T-cell (primary cell): ENCODE measurements around the gene PSMA8. TPM values are rescaled to one million over a fixed set of nuclear protein-coding genes. Genes with fewer than 3 reads are reported as not detected.
"Not testable (repeated sequence)": the region's sequence is repeated elsewhere in the genome, so short reads cannot be mapped to it uniquely, and the experiment has no call there.

Experiments
- ATAC-seq, 4 experiments: fragments of 200-7000 bp in 3 of 4; fragments of 150-1000 bp in 1 of 4; cut with Tn5 transposase; replicated peaks in 1 of 4; 1 replicate in 3 of 4; 2 replicates in 1 of 4; pipeline ENCODE4 v1.10.0; 2021; ENCODE audit warnings: moderate library complexity in 3 of 4, mild to moderate bottlenecking in 2 of 4, moderate number of reproducible peaks in 1 of 4
- CTCF ChIA-PET, 2 donors: fragments of 300-600 bp; sonication (Branson Sonifier 250); formaldehyde crosslinking; loops; one replicate each; lab custom pipeline; 2022; ENCODE audit warnings: antibody characterized with exemption in 2 of 2; lab: Charles Lee
- POLR2A ChIA-PET, 2 donors: fragments of 300-600 bp; sonication (Branson Sonifier 250); formaldehyde crosslinking; loops; one replicate each; lab custom pipeline; 2022; ENCODE audit warnings: antibody characterized with exemption in 2 of 2; lab: Charles Lee
- DNase-seq, 35 experiments: peaks; one replicate each; pipeline versions ENCODE4 v3.0.0 to v3.0.0-alpha.2; 2013 to 2023
- H3K27ac ChIP-seq: one replicate; pipeline ENCODE4 v1.5.1; 2013; ENCODE audit warnings: low read length
- H3K27me3 ChIP-seq, 2 experiments: replicated peaks in 1 of 2; 1 replicate in 1 of 2; 2 replicates in 1 of 2; pipeline versions ENCODE4 v1.6.1 to v1.7.0; 2013; ENCODE audit warnings: low read length in 1 of 2, mixed read lengths in 1 of 2; ENCODE audit not compliant: control insufficient read depth in 2 of 2, insufficient read depth in 2 of 2; ENCODE audit errors: extremely low read depth in 1 of 2
- H3K36me3 ChIP-seq, 2 donors: 1 replicate in 1 of 2; 2 replicates in 1 of 2; pipeline versions ENCODE4 v1.6.1 to v1.7.0; 2013; ENCODE audit warnings: low read length in 1 of 2; ENCODE audit not compliant: control insufficient read depth in 2 of 2, insufficient read depth in 1 of 2; ENCODE audit errors: extremely low read depth in 1 of 2
- H3K4me1 ChIP-seq, 2 experiments: 1 replicate in 1 of 2; 2 replicates in 1 of 2; pipeline versions ENCODE4 v1.6.1 to v1.7.0; 2013; ENCODE audit warnings: low read length in 2 of 2, mixed read lengths in 1 of 2; ENCODE audit not compliant: insufficient read depth in 2 of 2, control insufficient read depth in 1 of 2; ENCODE audit errors: extremely low read depth in 1 of 2
- H3K4me3 ChIP-seq, 2 donors: 1 replicate in 1 of 2; 2 replicates in 1 of 2; pipeline versions ENCODE4 v1.5.1 to v1.7.0; 2013; ENCODE audit warnings: mild to moderate bottlenecking in 2 of 2, low read length in 1 of 2, moderate library complexity in 1 of 2; ENCODE audit not compliant: control insufficient read depth in 1 of 2; ENCODE audit errors: extremely low read depth in 1 of 2
- H3K9me3 ChIP-seq: 2 replicates; pipeline ENCODE4 v1.7.0; 2013
- H3K27ac Mint-ChIP-seq, 2 donors: one replicate each; pipeline ENCODE4 v1.8.0; 2020 to 2021; ENCODE audit warnings: mild to moderate bottlenecking in 2 of 2, mixed read lengths in 2 of 2
- H3K27me3 Mint-ChIP-seq, 2 donors: one replicate each; pipeline ENCODE4 v1.8.0; 2021 to 2022; ENCODE audit warnings: mixed read lengths in 2 of 2
- H3K36me3 Mint-ChIP-seq: one replicate; pipeline ENCODE4 v1.8.0; 2021; ENCODE audit warnings: mixed read lengths
- H3K4me1 Mint-ChIP-seq, 3 donors: one replicate each; pipeline ENCODE4 v1.8.0; 2020 to 2022; ENCODE audit warnings: mixed read lengths in 3 of 3, mild to moderate bottlenecking in 1 of 3
- H3K4me3 Mint-ChIP-seq, 3 donors: one replicate each; pipeline ENCODE4 v1.8.0; 2020 to 2022; ENCODE audit warnings: mild to moderate bottlenecking in 3 of 3, mixed read lengths in 3 of 3, moderate library complexity in 3 of 3
- H3K9me3 Mint-ChIP-seq, 3 donors: one replicate each; pipeline ENCODE4 v1.8.0; 2020 to 2022; ENCODE audit warnings: mixed read lengths in 3 of 3
- WGBS: methylation state at CpG from one replicate; pipeline ENCODE4 v1.1.5; 2013; ENCODE audit warnings: missing lambda C conversion rate; ENCODE audit not compliant: insufficient coverage; 5-methylcytosine and 5-hydroxymethylcytosine counted together
- total RNA-seq, 35 experiments: library from RNA in 6 of 35; stranded (reverse) in 6 of 35; fragments of 120-200 nt in 1 of 35; gene quantifications; one replicate each; pipeline versions ENCODE4 v1.2.1 to v1.2.4 and lab custom pipeline; 2013 to 2026

PSMA8 gene
- total RNA-seq, 5 donors from 2014 or later (not counting 1 experiment from before 2014, with no cell fraction given), result 0.23 to 0.83 (median 0.35) TPM

DNA sequence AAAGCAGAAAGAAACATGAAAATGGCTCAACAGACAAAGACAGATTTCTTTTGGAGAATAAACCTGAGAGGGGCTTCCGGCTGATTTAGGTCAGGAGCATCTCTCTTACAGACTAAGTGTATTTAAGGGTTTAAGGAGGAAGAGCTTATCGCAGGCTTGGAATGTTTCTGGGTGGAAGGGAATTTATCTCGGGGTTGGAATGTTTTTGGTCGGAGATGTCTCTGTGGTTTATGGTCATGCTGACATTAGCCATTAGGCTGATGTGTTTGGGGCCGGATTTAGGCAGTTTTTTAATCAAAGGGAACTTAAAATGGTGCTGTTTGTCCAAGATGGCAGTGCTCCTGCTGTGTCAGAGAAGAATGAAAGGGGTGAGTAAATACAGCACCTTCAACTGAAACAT is 14.4 kb upstream of the PSMA8 start:
- CTCF ChIA-PET, result interaction anchor here in 1 of 2 donors (0.7 kb wide), 1 partner anchor 14 kb away, joined by 11 read pairs; no protein-coding TSS in a partner anchor
- WGBS, result 87% methylated on average over 4 of the region's 5 CpGs
- Mint-ChIP-seq H3K36me3 (no peaks in the 10 kb centered on the region), H3K9me3 (peaks cover 7 to 11% (median 7%) of the 10 kb centered on the region in 3 donors), H3K4me3 (no peak overlapping the region), H3K27me3 (peaks cover 6 to 9% of the 10 kb centered on the region in 2 donors), H3K4me1 (peaks cover 0 to 14% (median 2%) of the 10 kb centered on the region in 3 donors), H3K27ac (no peak overlapping the region)
- POLR2A ChIA-PET, result no interaction called here
- H3K4me1 ChIP-seq, result peaks cover 0 to 3% of the 10 kb centered on the region in 2 experiments
- no peaks in the 10 kb centered on the region for H3K36me3 ChIP-seq
- peaks cover 0 to 19% of the 10 kb centered on the region in 2 experiments for H3K27me3 ChIP-seq
- DNase-seq, result no peak
- ATAC-seq, result no peak
- no peaks in the 10 kb centered on the region for H3K9me3 ChIP-seq
- H3K4me3 ChIP-seq, result no peak overlapping the region
- no peak overlapping the region for H3K27ac ChIP-seq

DNA sequence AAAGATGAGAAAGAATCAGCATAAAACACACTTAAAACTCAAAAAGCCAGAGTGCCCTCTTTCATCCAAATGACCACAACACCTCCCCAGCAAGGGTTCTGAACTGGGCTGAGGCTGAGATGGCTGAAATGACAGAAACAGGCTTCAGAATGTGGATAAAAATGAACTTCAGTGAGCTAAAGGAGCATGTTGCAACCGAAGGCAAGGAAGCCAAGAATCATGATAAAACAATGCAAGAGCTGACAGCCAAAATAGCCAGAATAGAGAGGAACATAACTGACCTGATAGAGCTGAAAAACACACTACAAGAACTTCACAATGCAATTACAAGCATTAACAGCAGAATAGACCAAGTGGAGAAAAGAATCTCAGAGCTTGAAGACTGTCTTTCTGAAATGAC is 12.2 kb upstream of the PSMA8 start:
- no CpG with 5 or more reads among the region's 1 CpG for WGBS
- ChIA-PET POLR2A (no interaction called here), CTCF (no interaction called here)
- Histone ChIP-seq H3K4me1 (peaks cover 0 to 3% of the 10 kb centered on the region in 2 experiments), H3K36me3 (no peaks in the 10 kb centered on the region), H3K4me3 (no peak overlapping the region), H3K9me3 (no peaks in the 10 kb centered on the region), H3K27me3 (peaks cover 0 to 18% of the 10 kb centered on the region in 2 experiments), H3K27ac (no peak overlapping the region)
- H3K27ac Mint-ChIP-seq, result no peak overlapping the region
- peaks cover 0 to 14% (median 2%) of the 10 kb centered on the region in 3 donors for H3K4me1 Mint-ChIP-seq
- H3K9me3 Mint-ChIP-seq, result peaks cover 7 to 11% (median 7%) of the 10 kb centered on the region in 3 donors
- H3K27me3 Mint-ChIP-seq, result peaks cover 6 to 9% of the 10 kb centered on the region in 2 donors
- no peak for DNase-seq
- no peak for ATAC-seq
- no peaks in the 10 kb centered on the region for H3K36me3 Mint-ChIP-seq
- H3K4me3 Mint-ChIP-seq, result no peak overlapping the region

DNA sequence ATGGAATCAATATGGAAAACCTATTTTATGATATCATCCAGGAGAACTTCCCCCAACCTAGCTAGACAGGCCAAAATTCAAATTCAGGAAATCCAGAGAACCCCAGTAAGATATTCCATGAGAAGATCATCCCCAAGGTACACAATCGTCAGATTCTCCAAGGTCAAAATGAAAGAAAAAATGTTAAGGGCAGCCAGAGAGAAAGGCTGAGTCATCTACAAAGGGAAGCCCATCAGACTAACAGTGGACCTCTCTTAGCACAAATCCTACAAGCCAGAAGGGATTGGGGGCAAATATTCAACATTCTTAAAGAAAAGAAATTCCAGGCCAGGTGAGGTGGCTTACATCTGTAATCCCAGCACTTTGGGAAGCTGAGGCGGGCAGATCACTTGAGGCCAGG is 11.7 kb upstream of the PSMA8 start:
- H3K4me1 Mint-ChIP-seq, result peaks cover 0 to 13% (median 2%) of the 10 kb centered on the region in 3 donors
- H3K9me3 ChIP-seq, H3K27ac ChIP-seq, H3K27ac Mint-ChIP-seq, H3K4me1 ChIP-seq, H3K36me3 ChIP-seq, H3K4me3 Mint-ChIP-seq, H3K27me3 Mint-ChIP-seq, H3K36me3 Mint-ChIP-seq, DNase-seq, CTCF ChIA-PET, ATAC-seq, H3K4me3 ChIP-seq, POLR2A ChIA-PET: not testable (repeated sequence)
- WGBS, result no CpG with 5 or more reads among the region's 2 CpGs
- peaks cover 7 to 11% (median 7%) of the 10 kb centered on the region in 3 donors for H3K9me3 Mint-ChIP-seq
- H3K27me3 ChIP-seq, result peaks cover 0 to 15% of the 10 kb centered on the region in 2 experiments

DNA sequence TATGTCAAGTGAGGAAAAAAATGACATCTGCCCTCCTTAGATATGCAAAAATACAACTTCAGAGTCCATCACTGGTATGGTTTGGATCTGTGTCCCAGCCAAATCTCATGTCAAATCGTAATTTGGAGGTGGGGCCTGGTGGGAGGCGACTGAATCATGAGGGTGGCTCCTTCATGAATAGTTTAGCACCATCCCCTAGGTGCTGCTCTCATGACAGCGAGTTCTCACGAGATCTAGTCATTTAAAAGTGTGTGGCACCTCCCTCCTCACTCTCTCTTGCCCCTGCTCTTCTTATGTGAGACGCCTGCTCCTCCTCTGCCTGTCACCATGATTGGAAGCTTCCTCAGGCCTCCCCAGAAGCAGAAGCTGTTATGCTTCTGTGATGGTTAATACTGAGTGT is 5.9 kb upstream of the PSMA8 start:
- Histone ChIP-seq H3K4me1 (no peaks in the 10 kb centered on the region), H3K27me3 (no peaks in the 10 kb centered on the region), H3K27ac (no peak overlapping the region), H3K4me3 (no peak overlapping the region), H3K9me3 (no peaks in the 10 kb centered on the region), H3K36me3 (no peaks in the 10 kb centered on the region)
- CTCF ChIA-PET, result no interaction called here
- no peak overlapping the region for H3K4me3 Mint-ChIP-seq
- peaks cover 0 to 2% (median 0%) of the 10 kb centered on the region in 3 donors for H3K4me1 Mint-ChIP-seq
- H3K27me3 Mint-ChIP-seq, result no peaks in the 10 kb centered on the region
- POLR2A ChIA-PET, result no interaction called here
- H3K36me3 Mint-ChIP-seq, result no peaks in the 10 kb centered on the region
- H3K9me3 Mint-ChIP-seq, result peaks cover 7 to 12% (median 8%) of the 10 kb centered on the region in 3 donors
- H3K27ac Mint-ChIP-seq, result no peak overlapping the region
- ATAC-seq, result no peak
- DNase-seq, result no peak
- 100% methylated on average over 1 of the region's 5 CpGs for WGBS

DNA sequence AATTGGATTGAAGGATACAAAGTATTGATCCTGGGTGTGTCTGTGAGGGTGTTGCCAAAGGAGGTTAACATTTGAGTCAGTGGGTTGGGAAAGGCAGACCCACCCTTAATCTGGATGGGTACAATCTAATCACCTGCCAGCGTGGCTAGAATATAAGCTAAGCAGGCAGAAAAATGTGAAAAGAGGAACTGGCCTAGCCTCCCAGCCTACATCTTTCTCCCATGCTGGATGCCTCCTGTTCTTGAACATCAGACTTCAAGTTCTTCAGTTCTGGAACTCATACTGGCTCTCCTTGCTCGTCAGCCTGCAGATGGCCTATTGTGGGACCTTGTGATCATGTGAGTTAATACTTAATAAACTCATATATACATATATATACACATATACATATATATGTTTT is 5.5 kb upstream of the PSMA8 start:
- H3K9me3 ChIP-seq, H3K4me3 Mint-ChIP-seq, H3K27ac Mint-ChIP-seq, CTCF ChIA-PET, H3K9me3 Mint-ChIP-seq, H3K4me1 ChIP-seq, H3K4me3 ChIP-seq, H3K27me3 Mint-ChIP-seq, DNase-seq, H3K27me3 ChIP-seq, ATAC-seq, H3K4me1 Mint-ChIP-seq, H3K36me3 Mint-ChIP-seq, H3K27ac ChIP-seq, H3K36me3 ChIP-seq, POLR2A ChIA-PET: not testable (repeated sequence)
- no CpG with 5 or more reads among the region's 2 CpGs for WGBS

DNA sequence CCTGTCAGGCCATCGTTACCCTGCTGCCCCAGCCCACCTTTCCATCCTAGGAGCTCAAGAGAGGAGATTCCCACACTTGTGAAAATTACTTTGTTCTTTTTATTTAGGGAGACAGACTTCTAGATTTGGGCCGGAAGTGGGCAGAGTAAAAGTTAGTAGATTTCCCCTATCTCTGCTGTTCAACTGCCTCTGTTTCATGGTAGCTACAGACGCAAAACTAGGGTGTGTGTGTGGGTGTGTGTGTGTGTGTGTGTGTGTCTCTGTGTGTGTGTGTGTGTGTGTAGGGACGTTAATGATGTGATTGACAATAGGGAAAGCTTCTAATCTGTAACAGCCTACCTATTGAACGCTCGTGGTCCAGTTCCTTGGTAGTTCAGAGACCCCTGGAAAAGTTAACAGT is 438 bp downstream of the PSMA8 start:
- Mint-ChIP-seq H3K4me3 (peak overlapping the region; percentile 77 to 83 (median 79)), H3K27me3 (no peaks in the 10 kb centered on the region), H3K36me3 (no peaks in the 10 kb centered on the region), H3K9me3 (peaks cover 0 to 4% (median 0%) of the 10 kb centered on the region in 3 donors), H3K27ac (peak overlapping the region; percentile 85), H3K4me1 (peaks cover 0 to 2% (median 0%) of the 10 kb centered on the region in 3 donors)
- 100% methylated on average over 1 of the region's 6 CpGs for WGBS
- no peaks in the 10 kb centered on the region for H3K36me3 ChIP-seq
- POLR2A ChIA-PET, result no interaction called here
- ATAC-seq (peak; percentile 30 to 65 (median 58)), DNase-seq (peak in 13 of 35 experiments; percentile 1 to 35 (median 7))
- peak overlapping the region; percentile 28 for H3K27ac ChIP-seq
- H3K4me3 ChIP-seq, result peak overlapping the region; percentile 39 to 44
- no peaks in the 10 kb centered on the region for H3K9me3 ChIP-seq
- CTCF ChIA-PET, result no interaction called here
- H3K4me1 ChIP-seq, result peaks cover 0 to 3% of the 10 kb centered on the region in 2 experiments
- H3K27me3 ChIP-seq, result no peaks in the 10 kb centered on the region
